ENCODE results near the gene PRR23E. TPM values are rescaled to one million over a fixed set of nuclear protein-coding genes. Genes with fewer than 3 reads are reported as not detected.

The PRR23E gene
- total RNA-seq, 1 donor, result not detected

DNA sequence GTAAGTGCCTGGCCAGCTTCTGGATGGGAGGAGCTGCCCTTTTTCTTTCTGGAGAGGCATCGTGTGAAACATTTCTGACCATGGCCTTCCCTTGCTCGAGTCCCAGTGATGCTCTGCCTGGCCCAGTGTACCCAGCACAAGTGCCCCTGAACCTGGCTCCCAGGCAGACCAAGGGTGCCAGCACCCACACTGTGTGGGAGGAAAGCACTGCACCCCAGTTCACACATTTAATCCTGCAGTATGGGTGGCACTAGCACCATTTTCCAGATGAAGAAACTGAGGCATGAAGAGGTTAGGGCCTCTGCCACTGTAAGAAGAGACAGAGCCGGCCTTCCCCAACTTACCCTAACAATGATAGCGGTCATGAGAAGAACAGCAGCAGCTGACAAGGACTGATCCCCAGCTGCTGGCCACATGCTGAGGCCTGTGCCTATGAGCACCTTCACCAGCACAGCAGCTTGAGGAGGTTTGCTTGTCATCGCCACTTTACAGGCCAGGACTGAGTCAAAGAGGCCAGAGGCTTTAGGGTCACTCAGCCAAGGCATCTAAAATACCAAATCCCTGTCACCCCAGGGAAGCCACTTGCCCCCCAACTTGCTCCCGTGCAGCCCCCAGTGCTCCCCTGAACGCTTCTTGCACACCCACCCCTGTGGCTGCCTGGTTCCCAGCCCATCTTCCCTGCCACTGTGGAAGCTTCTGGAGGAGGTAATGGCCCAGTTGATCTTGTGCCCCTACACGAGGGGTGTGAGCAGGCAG, 15.0 kb downstream of the PRR23E start:
- TF ChIP-seq, protein P1, sequence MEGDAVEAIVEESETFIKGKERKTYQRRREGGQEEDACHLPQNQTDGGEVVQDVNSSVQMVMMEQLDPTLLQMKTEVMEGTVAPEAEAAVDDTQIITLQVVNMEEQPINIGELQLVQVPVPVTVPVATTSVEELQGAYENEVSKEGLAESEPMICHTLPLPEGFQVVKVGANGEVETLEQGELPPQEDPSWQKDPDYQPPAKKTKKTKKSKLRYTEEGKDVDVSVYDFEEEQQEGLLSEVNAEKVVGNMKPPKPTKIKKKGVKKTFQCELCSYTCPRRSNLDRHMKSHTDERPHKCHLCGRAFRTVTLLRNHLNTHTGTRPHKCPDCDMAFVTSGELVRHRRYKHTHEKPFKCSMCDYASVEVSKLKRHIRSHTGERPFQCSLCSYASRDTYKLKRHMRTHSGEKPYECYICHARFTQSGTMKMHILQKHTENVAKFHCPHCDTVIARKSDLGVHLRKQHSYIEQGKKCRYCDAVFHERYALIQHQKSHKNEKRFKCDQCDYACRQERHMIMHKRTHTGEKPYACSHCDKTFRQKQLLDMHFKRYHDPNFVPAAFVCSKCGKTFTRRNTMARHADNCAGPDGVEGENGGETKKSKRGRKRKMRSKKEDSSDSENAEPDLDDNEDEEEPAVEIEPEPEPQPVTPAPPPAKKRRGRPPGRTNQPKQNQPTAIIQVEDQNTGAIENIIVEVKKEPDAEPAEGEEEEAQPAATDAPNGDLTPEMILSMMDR (IDR thresholded peaks at IDR 0.05; ENCODE audit: insufficient read depth, low read depth, low read length), result no peak
- no peak overlapping the region for H3K4me3 ChIP-seq (ENCODE audit: low read depth, low read length)
- no peak for DNase-seq (ENCODE audit: low read depth)

DNA sequence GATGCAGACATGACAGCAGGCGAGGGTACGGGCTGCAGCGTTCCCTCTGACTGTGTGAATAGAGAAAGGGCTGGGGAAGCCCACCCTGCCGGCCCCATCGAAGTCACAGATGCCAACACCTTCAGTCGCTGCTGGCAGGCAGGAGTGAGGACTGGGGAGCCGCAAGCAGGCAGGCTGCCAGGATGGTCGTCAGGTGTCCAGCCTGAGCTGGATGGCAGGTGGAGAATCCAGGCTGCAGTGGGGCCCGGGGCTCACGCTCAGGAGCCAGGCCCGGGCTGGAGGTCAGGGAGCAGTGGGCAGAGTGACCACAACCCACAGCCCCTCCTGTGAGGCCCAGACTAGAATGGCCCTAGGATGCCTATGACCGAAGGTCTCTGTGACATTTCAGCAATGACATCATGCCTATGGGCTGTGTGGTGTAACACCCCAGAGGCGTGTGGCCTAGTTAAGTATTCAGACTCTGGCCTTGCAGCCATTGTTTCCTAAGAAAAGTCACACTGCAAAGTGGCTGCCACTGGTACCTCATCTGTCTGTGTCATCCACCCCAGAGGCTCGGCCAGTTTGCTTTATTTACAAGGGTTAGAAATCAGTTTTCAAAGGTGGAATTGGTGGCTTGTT, 15.7 kb downstream of the PRR23E start:
- H3K4me3 ChIP-seq (ENCODE audit: low read depth, low read length), result no peak overlapping the region
- no peak for DNase-seq (ENCODE audit: low read depth)
- TF ChIP-seq, protein P1 (IDR thresholded peaks at IDR 0.05; ENCODE audit: insufficient read depth, low read depth, low read length), result no peak

DNA sequence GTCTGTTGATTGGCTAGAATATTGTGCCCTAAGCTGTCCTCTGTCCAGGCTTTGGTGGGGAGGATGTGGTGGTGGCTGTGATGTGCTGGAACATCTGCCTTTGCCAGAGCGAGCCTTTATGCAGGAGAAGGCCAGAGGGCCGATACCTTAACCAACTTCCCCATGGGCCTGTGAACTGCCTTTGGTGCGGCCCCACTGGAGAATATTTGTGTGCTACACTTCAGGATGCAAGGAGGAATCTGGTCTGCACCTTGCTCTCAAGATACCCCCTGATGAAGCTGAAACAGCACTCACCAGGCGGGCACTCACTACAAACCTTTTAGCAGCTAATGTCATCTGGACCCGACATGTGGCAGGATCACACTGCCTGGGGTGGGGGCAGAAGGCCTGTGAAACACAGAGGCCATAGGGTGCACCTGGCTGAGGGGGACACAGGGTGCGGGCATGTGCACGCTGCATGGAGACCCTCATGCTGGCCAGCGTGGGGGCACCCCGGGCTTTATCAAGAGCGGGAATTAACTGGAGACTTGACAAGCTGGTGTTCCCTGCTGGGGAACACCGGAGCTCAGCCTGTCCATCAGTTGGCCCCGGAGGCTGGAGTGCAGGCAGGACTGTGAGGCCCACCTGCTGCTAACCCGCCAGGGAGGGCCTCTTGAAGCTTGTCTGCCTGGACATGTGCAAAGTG, 16.4 kb downstream of the PRR23E start:
- TF ChIP-seq, protein P1 (IDR thresholded peaks at IDR 0.05; ENCODE audit: insufficient read depth, low read depth, low read length), result no peak
- H3K4me3 ChIP-seq (ENCODE audit: low read depth, low read length), result no peak overlapping the region
- DNase-seq (ENCODE audit: low read depth), result no peak

DNA sequence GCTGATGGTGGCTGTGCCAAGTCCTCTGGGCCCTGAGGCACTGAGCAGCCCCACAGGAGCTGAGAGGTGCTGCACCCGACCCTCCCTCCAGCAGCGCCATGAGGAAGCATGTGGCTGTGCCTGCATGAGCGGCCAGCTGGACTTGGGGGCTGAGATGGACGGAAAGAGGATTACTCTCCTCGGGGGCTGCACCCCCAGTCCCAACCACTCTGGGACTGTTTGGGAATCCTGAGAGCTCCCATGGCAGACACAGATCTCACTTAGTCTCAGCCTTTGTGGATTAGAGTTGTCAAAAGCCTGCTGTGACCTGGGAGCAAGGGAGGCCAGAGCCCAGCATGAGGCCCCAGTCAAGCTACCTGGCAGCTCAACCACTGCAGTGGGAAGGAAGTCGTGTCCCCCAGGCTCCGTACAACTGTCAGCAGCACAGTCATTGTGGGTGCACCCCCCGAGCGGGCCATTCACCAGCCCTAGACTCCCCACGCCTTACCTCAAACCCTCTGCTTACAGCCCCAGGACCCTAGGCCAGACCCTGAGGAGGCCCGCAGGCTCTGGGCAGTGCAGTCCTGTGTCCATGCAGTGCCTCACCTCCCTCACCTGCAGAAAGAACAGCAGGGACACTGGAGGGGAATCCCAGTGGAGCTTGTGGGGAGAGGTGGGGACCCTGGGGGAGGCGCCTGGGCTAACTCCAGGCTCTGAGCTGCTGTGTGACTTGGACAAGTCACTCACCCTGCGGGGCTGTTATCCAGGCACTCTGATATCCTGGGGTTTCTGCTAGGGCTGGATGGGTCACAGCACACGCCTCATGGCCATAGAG, 17.1 kb downstream of the PRR23E start:
- no peak overlapping the region for H3K4me3 ChIP-seq (ENCODE audit: low read depth, low read length)
- DNase-seq (ENCODE audit: low read depth), result no peak
- TF ChIP-seq, protein P1 (IDR thresholded peaks at IDR 0.05; ENCODE audit: insufficient read depth, low read depth, low read length), result no peak

DNA sequence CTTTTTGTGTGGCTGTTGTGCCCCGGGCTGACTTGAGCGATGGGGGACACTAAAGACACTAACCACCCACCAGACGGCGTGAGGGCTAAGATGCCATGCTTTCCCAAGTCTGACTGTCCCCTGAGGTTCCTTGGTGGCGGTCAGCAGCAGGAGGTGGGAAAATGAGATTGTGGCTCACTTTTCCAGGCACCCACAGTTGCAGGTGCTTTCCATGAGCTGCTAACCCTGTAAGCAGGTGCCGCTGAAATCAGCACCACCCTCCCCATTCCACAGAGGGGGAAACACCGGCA, 17.7 kb downstream of the PRR23E start:
- TF ChIP-seq, protein P1 (IDR thresholded peaks at IDR 0.05; ENCODE audit: insufficient read depth, low read depth, low read length), result no peak
- no peak for DNase-seq (ENCODE audit: low read depth)
- no peak overlapping the region for H3K4me3 ChIP-seq (ENCODE audit: low read depth, low read length)

DNA sequence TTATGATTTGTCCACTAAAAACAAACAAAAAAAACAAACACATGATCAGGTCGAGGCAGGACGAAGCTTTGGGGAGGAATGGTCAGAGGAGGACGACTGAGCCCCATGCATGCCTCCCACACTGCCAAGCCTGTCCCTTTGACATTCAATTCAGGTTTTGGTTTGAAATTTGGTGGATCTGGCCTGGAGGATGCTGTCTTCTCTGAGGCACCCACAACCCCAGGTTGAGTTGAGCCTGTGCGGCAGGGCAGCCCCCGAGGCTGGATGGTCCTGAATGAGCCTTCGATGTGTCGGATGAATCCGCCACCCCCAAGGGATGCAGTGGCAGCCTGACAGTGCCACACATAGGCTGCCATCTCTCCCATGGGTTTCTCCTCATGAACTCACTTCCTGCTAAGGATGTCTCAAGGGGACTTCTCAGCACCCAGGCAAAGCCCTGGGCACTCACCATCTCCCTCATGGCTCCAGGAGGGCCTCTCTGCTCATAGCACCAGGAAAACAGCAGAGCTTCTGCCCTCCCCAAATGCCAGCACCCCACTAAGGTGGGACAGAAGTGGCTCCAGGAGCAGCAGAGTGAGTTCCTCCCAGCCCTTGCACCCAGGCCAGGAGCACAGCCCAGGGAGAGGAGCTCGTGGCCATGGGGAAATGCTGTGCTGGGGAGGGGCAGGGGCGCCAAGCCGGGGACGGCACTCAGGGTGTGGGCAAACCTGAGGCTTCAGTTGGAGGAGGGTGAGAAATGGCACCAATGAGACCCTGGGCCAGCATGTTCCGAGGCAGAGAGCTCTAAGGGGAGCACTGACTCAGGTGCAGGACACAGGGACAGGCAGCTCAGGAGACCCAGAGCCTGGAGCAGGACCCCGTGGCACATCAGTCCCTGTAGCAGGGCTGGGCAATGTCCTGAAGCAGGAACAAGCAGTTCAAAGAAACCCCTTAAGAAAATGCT, 18.5 kb downstream of the PRR23E start:
- TF ChIP-seq, protein P1 (IDR thresholded peaks at IDR 0.05; ENCODE audit: insufficient read depth, low read depth, low read length), result no peak
- no peak for DNase-seq (ENCODE audit: low read depth)

More for the DNA sequence above, 18.5 kb downstream of the PRR23E start:
- H3K4me3 ChIP-seq (ENCODE audit: low read depth, low read length), result no peak overlapping the region

All from fibroblast of villous mesenchyme (primary cell).